T-helper 22 cell (primary cell): ENCODE measurements around the gene UGT2A3.

Experiments used
- DNase-seq: peaks from one replicate; pipeline ENCODE4 v3.0.0-alpha.2; 2020; ENCODE audit warnings: low read depth

Gene UGT2A3

DNA sequence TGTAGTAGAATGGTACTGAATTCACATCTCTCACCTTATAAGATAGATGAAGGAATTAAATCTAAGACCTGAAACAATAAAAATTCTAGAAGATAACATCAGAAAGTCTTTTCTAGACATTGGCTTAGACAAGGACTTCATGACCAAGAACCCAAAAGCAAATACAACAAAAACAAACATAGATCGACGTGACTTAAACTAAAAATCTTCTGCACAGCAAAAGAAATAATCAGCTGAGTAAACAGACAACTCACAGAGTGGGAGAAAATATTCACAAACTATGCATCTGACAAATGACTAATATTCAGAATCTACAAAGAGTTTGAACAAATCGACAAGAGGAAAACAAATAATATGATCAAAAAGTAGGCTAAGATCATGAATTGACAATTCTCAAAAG lies 38.8 kb downstream of the UGT2A3 start:
- DNase-seq, result no peak

DNA sequence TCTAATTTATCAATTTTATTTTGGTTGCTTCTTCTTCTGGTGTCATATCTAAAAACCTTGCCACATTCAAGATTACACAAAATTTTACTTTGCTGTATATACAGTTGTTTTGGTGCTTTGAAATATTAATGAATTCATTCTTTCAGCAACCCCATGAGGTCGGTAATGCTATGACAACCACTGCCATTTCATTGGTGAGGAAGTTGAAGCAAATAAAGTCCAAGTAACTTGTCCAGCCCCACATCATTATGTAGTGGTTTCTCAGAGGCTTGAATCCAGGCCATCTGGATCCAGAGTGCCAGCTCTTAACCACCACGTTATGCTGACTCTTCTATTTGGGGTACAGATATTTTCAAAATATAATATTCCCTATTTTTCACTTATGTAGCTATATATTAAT lies 42.2 kb downstream of the UGT2A3 start:
- no peak for DNase-seq

- no peak for DNase-seq
Observed at GRCh38 chr4:68907788-68908700, 43.6 kb downstream of the UGT2A3 start.

DNA sequence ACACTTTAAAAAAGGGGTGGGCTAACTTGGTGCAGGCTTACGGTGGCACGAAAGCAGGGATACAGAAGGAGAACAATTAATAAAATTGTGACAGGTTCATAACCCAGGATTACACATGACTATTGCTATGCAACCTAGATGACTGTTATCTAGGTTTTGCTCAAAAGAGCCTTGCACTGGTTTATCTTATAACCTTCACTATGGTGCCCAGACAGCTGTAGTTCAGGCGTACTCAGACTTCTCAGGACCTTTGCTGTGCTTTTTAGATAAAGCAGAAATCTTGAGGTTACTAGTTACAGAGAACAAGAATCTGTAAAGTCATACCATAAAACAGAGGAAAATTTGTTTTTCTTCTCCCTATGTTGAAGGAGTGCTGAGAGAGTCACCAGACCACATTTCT lies 44.4 kb downstream of the UGT2A3 start:
- DNase-seq, result no peak

- DNase-seq, result no peak
Observed at GRCh38 chr4:68906780-68907137, 44.8 kb downstream of the UGT2A3 start.

GRCh38 chr4:68905939-68906779 lies 45.4 kb downstream of the UGT2A3 start:
- no peak for DNase-seq

- no peak for DNase-seq
Observed at GRCh38 chr4:68905598-68905938, 46.0 kb downstream of the UGT2A3 start.

GRCh38 chr4:68904786-68905185 lies 46.8 kb downstream of the UGT2A3 start:
- no peak for DNase-seq

- DNase-seq, result no peak
Observed at GRCh38 chr4:68896749-68897148, 54.9 kb downstream of the UGT2A3 start.

- DNase-seq, result no peak
Observed at GRCh38 chr4:68895561-68896198, 55.9 kb downstream of the UGT2A3 start.

- no peak for DNase-seq
Observed at GRCh38 chr4:68892861-68893260, 58.7 kb downstream of the UGT2A3 start.

GRCh38 chr4:68891678-68892077 lies 59.9 kb downstream of the UGT2A3 start:
- no peak for DNase-seq

DNA sequence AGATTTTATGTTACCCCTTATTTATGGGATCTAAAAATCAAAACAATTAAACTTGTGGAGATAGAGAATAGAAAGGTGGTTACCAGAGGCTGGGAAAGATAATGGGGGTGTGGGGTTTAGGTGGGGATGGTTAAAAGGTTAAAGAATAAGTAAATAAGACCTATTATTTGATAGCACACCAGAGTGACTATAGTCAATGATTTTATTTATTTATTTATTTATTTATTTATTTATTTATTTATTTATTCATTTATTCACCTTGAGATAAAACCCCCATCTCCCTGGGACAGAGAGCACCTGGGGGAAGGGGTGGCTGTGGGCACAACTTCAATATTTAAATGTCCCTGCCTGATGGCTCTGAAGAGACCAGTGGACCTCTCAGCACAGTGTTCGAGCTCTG lies 66.1 kb downstream of the UGT2A3 start:
- no peak for DNase-seq

DNA sequence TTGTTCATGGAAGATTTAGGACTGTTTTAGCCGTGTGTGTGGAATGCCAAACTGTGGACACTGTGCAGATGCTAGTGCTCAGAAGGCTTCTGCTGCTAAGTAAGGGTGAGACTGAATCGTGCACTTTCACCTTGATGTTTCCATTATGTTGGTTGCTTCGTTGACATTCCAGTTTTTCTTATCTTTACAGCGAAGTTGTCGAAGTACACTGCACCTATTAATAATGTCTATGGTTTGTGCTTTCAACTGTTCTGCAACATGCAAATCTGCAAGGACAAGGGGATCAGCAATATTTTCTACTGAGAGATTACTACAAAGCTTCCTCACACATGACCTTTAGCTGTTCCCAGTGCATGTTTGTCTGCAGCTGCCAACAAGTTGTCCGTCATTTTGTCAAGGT lies 67.7 kb downstream of the UGT2A3 start:
- no peak for DNase-seq
